Fibroblast of lung (primary cell): ENCODE results near the gene NUDT3.

Source experiments
- EZH2 ChIP-seq: IDR thresholded peaks from 2 replicates; pipeline ENCODE4 v1.5.1; 2012; ENCODE audit warnings: low read length, control low read depth, mild to moderate bottlenecking; ENCODE audit errors: missing control alignments
- TF ChIP-seq, protein P1 (sequence below), 2 donors: IDR thresholded peaks in 1 of 2; conservative IDR thresholded peaks in 1 of 2; 1 replicate in 1 of 2; 2 replicates in 1 of 2; pipeline ENCODE4 v1.5.1; 2011 to 2012; ENCODE audit warnings: low read length in 2 of 2, control low read depth in 1 of 2, inconsistent platforms in 1 of 2, low read depth in 1 of 2, mild to moderate bottlenecking in 1 of 2

DNA sequence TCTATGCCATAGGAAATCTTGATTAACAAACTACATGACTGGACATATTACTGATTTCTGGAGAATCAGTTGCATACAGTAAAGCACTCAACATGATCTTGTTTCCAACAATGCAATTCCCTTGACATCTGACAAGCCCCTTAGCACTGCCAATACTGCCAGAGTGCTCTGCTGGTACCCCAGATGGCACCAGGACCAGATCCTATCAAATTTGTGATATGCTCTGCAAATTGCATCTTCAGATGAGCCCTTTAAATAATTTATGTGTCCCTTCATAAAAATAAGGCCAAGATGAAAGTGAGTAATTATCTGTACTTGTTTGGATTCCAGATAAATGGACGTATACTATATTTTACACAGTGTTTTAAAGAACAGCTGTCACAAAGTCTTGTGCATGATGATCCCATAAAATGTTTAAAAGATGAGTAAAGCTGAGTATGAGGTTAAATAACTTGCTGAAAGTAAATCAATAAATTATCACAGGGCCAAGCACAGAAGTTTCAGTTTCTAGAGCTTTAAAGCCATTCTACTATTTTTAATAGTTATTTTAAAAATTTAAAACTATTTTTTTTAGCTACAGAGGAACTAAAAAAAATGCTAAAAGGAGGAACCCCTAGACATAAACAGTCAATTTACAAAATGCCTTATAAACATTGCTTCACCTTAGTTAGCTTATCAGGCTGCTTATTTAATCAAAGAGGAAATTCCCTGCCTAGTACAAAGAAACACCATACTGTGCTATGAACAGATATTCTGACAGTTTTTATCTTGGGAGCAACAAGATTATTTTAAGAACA lies 42.1 kb downstream of the NUDT3 start:
- TF ChIP-seq, protein P1, sequence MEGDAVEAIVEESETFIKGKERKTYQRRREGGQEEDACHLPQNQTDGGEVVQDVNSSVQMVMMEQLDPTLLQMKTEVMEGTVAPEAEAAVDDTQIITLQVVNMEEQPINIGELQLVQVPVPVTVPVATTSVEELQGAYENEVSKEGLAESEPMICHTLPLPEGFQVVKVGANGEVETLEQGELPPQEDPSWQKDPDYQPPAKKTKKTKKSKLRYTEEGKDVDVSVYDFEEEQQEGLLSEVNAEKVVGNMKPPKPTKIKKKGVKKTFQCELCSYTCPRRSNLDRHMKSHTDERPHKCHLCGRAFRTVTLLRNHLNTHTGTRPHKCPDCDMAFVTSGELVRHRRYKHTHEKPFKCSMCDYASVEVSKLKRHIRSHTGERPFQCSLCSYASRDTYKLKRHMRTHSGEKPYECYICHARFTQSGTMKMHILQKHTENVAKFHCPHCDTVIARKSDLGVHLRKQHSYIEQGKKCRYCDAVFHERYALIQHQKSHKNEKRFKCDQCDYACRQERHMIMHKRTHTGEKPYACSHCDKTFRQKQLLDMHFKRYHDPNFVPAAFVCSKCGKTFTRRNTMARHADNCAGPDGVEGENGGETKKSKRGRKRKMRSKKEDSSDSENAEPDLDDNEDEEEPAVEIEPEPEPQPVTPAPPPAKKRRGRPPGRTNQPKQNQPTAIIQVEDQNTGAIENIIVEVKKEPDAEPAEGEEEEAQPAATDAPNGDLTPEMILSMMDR (conservative IDR thresholded peaks at IDR 0.05 in 1 of 2, IDR thresholded peaks at IDR 0.05 in 1 of 2; ENCODE audit: low read depth in 1 of 2, low read length in 2 of 2) = no peak
- TF ChIP-seq EZH2 = no peak
